Astrocyte of the hippocampus (primary cell): Measurements from ENCODE around the gene TBRG1.

Experiments
- DNase-seq: peaks from one replicate; pipeline ENCODE4 v3.0.0; 2011; ENCODE audit warnings: low read depth, low spot score

The TBRG1 gene

DNA sequence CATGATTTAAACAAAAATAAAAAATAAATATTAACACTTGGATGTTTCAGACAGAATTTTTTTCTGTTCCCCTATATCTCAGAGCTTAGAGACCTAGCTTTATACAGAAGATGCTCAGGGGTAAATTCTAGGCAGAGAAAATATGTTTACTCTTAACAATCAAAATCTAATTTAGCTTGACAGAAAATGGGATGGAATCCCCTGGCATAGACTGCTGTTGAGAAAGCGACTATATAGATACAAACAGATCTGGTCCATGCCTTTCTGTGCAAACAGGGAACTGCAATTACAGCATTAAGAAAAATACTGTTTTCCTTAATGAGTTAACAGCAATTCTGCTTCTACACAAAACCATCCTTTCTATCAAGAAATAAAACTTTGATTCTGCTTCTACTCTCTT is 36.3 kb downstream of the TBRG1 start:
- no peak for DNase-seq

DNA sequence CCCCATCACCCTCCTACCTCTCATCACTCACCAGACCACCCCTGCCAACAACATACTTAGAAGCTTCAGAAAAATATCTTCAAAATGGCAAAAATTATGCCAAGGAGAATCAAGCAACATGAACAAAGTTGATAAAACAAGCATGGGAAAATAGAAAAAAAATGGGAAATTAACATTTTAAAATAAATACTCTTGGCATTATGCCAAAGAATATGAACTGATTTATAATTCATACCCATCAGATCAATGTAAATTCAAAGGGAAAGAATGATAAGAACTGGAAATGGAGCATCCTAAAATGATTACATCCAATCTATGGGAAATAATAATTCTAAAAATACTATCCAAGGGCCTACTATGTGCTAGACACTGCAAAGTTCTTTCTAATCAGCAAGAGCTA is 38.9 kb downstream of the TBRG1 start:
- DNase-seq, result no peak

DNA sequence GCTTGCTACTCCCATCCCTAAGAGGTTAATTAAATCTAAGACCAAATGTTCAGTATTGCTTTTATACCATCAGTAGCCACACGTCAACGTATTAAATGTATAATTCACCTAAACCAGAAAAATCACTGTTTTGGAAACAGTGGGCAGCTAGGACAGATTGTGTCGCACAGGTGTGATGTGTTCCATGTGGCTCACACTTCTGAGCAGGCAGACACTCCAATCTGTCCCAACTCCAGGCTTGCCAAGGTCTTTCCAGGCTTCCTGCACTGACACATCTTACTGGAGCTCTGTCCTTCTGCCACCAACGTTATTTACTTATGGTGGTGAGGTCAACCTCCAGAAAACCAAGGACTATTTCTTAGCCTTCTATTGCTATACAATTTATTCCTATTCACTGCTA is 39.4 kb downstream of the TBRG1 start:
- no peak for DNase-seq

DNA sequence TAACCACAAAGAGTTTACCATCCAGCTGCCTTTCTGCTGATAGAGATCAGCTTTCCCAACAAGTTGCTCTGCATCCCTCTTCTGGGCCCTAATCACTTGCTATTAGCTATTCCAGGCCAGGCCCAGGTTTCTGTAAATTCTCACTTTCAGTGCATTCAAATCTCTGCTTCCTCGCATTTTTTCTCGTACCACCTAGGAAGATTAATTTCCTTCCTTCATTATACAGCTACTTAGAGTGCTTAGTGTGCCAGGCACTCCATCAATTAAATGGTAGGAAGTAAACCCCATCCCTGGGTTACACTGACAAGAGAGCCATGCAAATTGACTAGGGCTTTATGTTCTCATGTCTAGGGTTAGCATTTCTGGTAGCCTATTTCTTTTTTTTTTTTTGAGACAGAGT is 41.2 kb downstream of the TBRG1 start:
- DNase-seq, result no peak

DNA sequence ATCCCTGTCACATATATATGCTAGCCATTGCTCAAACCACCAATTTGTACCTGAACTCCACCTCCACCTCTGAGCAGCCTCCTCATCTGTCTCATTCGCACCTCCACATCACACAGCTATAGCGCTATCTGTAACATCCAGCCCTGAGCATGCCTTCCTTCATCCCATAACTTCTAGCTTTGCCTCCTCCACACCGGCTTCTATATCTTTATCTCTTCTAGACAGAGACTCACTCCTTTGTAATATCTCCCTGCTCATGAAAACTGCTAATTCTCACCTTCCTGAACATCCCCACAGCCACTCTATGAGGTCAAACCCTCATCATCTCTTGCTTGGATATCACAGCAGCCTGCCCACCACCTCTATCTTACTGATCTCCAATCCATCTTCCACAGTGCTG is 44.9 kb downstream of the TBRG1 start:
- no peak for DNase-seq

DNA sequence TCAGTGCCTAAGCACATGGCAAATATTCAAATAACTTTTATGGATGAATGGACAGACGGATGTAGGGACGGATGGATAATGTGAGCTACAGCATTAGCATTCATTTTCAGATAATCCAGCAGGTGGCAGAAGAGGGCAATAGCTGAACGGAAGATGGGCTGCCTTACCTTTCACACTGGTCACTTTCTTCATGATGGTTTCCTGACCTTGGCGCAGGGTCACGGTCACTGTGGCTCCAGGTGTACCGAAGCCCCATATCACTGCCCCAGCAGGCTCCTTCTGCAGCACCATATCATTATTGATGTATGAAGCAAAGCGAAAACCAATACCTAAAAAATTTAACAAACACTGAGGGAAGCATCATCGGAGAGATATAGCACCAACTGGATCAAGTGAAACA is 46.5 kb downstream of the TBRG1 start:
- DNase-seq, result peak; percentile 69

DNA sequence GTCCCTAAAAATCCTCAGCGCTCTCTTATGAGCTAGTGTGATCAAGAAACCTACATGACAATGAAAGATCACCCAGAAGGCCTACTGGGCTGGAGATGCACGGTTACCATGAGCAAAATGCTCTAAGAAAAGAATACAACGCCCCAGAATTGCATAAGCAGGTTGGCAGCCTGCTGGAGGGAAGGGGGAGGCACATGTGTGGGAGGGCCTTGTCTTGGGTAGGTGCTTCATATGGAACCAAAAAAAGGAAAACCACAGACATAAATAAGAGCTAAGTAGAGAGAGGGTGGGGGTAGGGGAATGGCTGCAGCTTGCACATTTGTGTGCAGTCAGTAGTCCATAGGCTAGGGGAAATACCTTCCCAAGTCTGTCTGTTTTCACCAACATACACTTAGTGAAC is 48.1 kb downstream of the TBRG1 start:
- DNase-seq, result no peak

DNA sequence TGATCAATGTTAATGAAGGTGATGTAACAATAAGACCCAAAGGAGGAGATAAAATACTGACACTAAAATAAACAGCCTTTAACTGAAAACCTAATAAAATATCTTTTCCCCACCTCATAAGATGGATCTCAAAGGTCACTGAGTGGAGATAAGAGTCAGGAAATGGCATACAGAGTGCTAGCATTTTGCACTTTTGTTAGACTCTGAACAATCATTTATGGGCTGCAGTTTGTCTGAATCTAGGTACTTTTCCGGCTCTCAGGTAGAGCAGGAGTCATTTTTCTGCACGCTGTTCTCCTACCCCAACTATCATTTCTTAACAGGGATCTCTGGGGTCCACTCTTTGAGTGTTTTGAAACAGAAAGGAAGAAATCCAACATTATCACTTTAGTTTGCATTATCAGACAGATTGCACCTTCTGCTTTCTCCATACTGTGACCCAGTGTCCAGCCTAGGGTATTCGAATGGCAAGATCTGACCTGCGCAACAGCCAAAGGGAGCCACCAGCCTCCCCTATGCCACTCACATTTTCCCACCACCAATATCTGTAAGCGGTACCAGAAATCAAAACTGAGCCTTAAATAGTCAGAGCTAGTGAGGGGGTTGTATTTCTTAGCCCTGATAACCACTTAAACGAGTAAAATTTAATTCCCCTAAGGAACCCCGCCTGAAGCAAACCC is 50.0 kb downstream of the TBRG1 start:
- DNase-seq, result no peak

DNA sequence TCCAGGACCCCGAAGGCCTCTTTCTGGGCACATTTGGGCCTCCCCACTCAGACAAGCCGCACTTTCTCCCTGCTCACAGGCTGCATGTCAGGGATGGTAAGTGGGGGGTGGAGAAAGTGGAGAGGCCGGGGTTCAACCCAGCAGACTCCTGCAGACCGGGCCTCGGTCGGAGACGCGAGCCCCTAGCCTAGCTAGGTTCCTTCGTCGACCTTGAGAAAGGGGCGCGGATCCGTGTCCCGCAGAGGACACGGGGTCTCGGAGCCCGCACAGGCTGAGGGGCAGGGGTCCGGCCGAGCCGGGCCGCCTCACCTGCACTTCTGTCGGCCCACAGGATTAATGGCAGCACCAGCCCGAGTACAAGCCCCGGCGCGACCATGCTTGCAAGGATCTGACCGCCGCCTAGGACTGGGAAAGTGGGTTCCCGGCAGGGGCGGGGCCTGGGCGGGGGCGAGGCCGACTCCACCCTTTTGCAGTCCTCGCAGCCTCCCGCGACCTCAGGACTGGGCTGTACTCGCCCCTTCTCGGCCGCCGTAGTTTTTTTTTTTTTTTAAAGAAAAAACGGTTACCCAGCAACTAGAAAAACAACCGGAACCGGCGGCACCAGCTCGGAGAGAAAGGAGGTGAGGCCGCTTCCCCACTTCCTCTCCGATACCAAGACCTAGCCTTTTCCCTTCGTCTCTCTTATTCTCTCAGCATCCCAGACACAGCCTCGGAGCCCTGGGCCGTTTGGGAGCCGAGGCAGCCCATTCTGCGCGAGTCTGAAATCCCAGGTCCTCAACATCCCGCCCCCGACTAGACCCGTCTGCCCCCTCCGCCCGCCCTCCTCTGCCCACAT is 50.9 kb downstream of the TBRG1 start, which contains the start of the genes SIAE and SPA17:
Gene SIAE (minus strand): TSS at position 407 of the 835 bp plus-strand sequence. CDS start 31 bp downstream, at position 376.
Gene SPA17 (plus strand): TSS at position 572 of the 835 bp plus-strand sequence. CDS start 1,361 bp downstream, outside the sequence.
- DNase-seq, result peak; percentile 97

DNA sequence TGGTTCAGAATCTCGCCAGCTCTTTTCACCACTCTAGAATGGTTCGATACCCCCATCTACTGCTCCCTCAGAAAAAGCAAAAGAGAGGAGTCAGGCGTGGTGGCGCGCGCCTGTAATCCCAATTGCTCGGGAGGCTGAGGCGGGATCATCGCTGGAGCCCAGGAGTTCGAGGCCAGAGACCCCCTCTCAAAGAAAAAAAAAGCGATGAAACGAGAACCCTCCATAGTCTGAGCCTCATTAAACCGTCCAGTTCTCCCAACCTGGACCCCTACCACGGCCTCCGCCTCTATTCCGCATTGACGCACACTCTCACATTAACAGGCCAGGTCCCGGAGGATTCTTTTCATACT is 51.5 kb downstream of the TBRG1 start:
- no peak for DNase-seq

DNA sequence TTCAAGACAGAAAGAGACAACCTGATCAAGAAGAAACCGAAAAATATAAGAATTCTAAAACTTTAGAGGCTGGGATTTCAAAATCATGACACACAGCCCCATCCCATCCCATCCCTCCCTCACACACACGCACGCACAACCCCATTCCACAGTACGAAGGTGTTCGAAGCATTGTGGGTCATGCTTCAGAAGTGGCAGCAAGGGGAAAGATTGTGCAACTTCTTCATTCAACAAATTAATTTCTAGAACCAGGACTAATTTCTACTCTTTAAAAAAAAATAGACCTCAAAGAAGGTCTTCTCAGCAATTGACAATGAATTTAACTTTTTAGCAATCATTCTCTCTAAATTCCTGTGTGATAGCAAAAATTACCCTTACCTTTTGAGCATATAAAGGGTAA is 51.9 kb downstream of the TBRG1 start:
- no peak for DNase-seq

DNA sequence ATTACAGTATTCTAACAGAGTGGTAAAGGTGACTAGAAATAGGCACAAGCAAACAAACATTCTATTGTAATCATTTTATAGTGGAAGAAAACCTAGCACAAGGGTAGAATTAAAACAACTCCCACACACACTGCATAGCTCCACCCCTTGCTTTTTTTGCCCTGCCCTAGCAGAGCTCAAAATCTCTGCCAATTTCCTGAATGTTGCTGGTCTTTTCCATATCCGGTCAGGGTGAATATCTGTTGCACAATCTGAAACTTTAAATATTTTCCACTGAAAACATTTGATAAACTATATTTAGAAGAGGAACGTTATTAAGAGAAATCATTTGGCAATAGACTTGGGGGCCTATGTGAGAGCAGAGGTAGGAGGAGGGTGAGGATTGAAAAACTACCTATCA is 53.7 kb downstream of the TBRG1 start:
- no peak for DNase-seq

DNA sequence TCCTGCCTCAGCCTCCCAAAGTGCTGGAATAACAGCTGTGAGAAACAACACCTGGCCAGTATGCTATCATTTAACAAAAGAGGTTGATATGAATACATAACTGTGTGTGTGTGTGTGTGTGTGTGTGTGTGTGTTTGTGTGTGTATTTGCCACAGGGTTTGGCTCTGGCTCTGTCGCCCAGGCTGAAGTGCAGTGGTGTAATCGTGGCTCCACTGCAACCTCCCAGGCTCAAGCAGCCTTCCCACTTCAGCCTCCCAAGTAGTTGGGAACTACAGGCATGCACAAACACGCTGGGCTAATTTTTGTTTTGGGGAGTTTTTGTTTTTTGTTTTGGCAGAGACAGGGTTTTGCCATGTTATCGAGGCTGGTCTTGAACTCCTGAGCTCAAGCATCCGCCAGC is 55.8 kb downstream of the TBRG1 start:
- DNase-seq, result no peak

DNA sequence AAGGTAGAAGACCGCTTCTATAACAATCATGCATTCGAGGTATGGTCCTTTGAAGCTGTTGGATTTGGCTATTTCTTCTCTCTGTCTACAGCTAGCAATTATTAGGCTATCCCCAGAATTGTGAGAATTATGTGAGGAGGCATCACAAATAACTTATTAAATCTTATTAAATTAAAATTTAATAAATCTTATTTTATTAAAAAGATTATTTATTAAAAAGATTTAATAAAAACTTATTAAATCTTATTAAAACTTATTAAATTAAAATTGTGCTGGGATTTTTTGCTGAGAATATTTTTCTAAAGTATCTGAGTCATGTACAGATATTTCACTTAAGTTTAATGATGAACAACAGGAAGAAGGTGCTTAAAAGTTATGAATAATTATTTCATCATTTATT is 58.8 kb downstream of the TBRG1 start:
- DNase-seq, result no peak

DNA sequence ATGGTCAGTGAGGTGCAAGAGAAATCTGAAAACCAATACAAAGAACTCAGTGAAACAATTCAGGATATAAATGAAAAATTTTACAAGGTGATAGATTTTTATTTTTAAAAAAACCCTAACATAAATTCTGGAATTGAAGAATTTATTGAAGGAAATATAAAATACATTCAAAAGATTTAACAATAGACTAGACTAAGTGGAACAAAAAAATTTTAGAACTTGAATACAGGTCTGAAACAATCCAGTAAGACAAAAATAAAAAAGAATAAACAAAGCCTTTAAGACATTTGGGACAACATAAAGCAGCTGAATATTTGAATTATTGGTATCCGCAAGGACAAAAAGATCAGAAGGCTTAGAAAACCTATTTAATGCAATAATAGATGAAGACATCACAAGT is 59.8 kb downstream of the TBRG1 start:
- DNase-seq, result no peak
